ENCODE measurements around the gene FCER2.

DNA sequence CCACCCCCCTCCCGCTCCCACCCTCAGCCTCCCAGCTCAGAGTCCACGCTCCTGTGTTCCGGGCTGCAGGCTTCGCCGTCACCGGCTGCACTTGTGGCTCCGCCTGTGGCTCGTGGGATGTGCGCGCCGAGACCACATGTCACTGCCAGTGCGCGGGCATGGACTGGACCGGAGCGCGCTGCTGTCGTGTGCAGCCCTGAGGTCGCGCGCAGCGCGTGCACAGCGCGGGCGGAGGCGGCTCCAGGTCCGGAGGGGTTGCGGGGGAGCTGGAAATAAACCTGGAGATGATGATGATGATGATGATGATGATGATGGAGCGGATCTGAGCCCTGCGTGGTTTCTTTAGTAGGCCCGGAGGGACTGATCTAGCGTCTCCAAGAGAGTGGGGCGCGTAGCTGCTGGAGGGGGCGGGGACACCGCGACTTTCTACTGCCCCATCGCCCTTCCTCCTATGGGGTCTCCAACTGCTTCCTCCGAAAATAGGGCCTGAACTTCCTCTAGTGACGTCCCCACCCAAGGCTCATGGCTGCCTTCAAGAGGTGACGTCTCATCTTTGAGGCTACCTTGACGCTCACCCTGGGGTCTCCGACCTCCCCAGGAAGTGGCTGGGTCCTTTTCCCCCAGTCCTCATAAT is 31.7 kb downstream of the FCER2 start:
- TF ChIP-seq ZNF138 (CRISPR knock-in tag; IDR thresholded peaks at IDR 0.05; ENCODE audit: low read depth) (no peak), HOXA3 (CRISPR knock-in tag; IDR thresholded peaks at IDR 0.05) (no peak), EZH2 (conservative IDR thresholded peaks at IDR 0.05; ENCODE audit: low read depth, low read length) (no peak), CAMTA2 (CRISPR knock-in tag; IDR thresholded peaks at IDR 0.05; ENCODE audit: borderline replicate concordance) (no peak)
- TF ChIP-seq, protein P1, sequence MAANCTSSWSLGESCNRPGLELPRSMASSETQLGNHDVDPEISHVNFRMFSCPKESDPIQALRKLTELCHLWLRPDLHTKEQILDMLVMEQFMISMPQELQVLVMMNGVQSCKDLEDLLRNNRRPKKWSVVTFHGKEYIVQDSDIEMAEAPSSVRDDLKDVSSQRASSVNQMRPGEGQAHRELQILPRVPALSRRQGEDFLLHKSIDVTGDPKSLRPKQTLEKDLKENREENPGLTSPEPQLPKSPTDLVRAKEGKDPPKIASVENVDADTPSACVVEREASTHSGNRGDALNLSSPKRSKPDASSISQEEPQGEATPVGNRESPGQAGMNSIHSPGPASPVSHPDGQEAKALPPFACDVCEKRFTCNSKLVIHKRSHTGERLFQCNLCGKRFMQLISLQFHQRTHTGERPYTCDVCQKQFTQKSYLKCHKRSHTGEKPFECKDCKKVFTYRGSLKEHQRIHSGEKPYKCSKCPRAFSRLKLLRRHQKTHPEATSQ (CRISPR knock-in tag; IDR thresholded peaks at IDR 0.05; ENCODE audit: borderline replicate concordance): no peak
